ENCODE measurements around the gene TM4SF4.

TM4SF4 gene

DNA sequence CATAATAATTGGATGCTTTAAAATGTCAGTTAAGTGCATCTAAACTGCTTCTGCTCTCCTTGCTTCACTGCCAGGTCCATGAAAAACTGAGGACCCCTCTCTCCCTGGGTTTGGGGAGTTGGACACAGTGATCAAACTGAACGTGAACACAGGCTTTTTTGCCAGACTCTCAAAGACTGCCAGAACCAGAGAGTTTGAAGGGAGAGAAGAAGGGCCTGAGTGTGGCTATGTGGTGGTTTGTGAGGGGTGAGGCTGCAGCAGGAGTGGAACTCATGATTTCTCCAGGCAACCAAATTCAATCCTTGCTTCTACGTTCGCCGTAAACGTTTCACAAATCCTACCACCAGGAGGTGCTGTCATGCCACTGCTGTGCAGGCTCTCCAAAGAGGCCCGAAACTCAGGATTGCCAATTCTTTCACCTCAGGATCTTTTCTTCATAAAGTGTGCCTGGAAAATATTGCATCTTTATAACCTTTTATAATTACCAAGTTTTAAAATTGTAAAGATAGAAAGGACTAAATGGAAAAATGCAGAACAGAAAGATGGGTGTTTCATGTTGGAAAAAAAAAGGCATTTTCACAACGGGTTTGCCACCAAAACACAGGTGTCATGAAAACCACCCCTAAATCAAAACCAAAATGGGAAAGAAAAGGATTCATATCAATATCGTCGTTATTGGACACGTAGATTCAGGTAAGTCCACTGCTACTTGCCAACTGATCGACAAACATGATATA lies 19.7 kb downstream of the TM4SF4 start:
- TF ChIP-seq CTCF (IDR thresholded peaks at IDR 0.05; ENCODE audit: insufficient read depth, low read length, poor library complexity, severe bottlenecking) (peak; percentile 72), EZH2phosphoT487 (conservative IDR thresholded peaks at IDR 0.05; ENCODE audit: low read length) (no peak)
- Histone ChIP-seq H2AFZ (ENCODE audit: low read depth, low read length, severe bottlenecking) (no peak overlapping the region), H4K20me1 (ENCODE audit: low read depth, low read length) (no peaks in the 10 kb centered on the region)

DNA sequence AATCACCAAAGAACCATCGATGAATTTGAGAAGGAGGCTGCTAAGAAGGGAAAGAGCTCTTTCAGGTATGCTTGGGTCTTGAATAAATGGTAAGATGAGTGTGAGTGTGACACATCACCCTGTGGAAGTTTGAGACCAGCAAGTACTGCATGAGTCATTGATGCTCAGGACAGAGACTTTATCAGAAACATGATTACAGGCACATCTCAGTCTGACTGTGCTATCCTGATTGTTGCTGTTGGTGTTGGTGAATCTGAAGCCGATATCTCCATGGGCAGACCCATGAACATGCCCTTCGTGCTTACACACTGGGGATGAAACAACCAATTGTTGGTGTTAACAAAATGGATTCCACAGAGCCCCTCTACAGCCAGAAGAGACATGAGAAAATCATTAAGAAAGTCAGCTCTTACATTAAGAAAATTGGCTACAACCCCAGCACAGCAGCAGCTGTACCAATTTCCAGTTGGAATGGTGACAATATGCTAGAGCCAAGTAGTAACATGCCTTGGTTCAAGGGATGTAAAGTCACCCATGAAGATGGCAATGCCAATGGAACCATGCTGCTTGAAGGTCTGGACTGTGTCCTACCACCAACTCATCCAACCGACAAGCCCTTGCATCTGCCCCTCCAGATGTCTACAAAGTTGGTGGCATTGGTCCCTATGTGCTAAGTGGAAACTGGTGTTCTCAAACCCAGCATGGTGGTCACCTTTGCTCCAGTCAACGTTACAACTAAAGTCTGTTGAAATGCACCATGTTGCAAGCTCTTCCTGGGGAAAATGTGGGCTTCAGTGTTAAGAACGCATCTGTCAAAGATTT lies 20.5 kb downstream of the TM4SF4 start:
- no peak overlapping the region for H3K9ac ChIP-seq (ENCODE audit: low read length)
- H3K79me2 ChIP-seq (ENCODE audit: insufficient read depth, low read length) = no peaks in the 10 kb centered on the region
- no peak overlapping the region for H3K27ac ChIP-seq (ENCODE audit: low read depth, low read length)
- TF ChIP-seq EZH2phosphoT487 (conservative IDR thresholded peaks at IDR 0.05; ENCODE audit: low read length) (no peak), CTCF (IDR thresholded peaks at IDR 0.05; ENCODE audit: insufficient read depth, low read length, poor library complexity, severe bottlenecking) (no peak)
- H4K20me1 ChIP-seq (ENCODE audit: low read depth, low read length) = no peaks in the 10 kb centered on the region
- H3K4me3 ChIP-seq (ENCODE audit: insufficient read depth, low read length, poor library complexity, severe bottlenecking) = no peak overlapping the region
- H3K27me3 ChIP-seq (ENCODE audit: low read length) = no peaks in the 10 kb centered on the region
- no peak overlapping the region for H2AFZ ChIP-seq (ENCODE audit: low read depth, low read length, severe bottlenecking)
- H3K9me3 ChIP-seq (ENCODE audit: insufficient read depth, low read length) = no peaks in the 10 kb centered on the region
- H3K36me3 ChIP-seq (ENCODE audit: low read length) = no peaks in the 10 kb centered on the region
- H3K9me2 ChIP-seq (replicated peaks; ENCODE audit: insufficient read depth, low read length) = no peaks in the 10 kb centered on the region
- no peak overlapping the region for H3K4me2 ChIP-seq (ENCODE audit: low read depth, low read length, poor library complexity, severe bottlenecking)
- no peaks in the 10 kb centered on the region for H3F3A ChIP-seq (ENCODE audit: insufficient read depth)

More for the DNA sequence above, 19.7 kb downstream of the TM4SF4 start:
- no peak overlapping the region for H3K4me2 ChIP-seq (ENCODE audit: low read depth, low read length, poor library complexity, severe bottlenecking)
- H3K9me2 ChIP-seq (replicated peaks; ENCODE audit: insufficient read depth, low read length) = no peaks in the 10 kb centered on the region
- H3K9ac ChIP-seq (ENCODE audit: low read length) = no peak overlapping the region
- no peaks in the 10 kb centered on the region for H3K79me2 ChIP-seq (ENCODE audit: insufficient read depth, low read length)
- H3K36me3 ChIP-seq (ENCODE audit: low read length) = no peaks in the 10 kb centered on the region
- no peaks in the 10 kb centered on the region for H3F3A ChIP-seq (ENCODE audit: insufficient read depth)
- no peaks in the 10 kb centered on the region for H3K9me3 ChIP-seq (ENCODE audit: insufficient read depth, low read length)
- H3K27me3 ChIP-seq (ENCODE audit: low read length) = no peaks in the 10 kb centered on the region
- no peak overlapping the region for H3K4me3 ChIP-seq (ENCODE audit: insufficient read depth, low read length, poor library complexity, severe bottlenecking)
- H3K27ac ChIP-seq (ENCODE audit: low read depth, low read length) = no peak overlapping the region

- no peaks in the 10 kb centered on the region for H3F3A ChIP-seq (ENCODE audit: insufficient read depth)
- H3K36me3 ChIP-seq (ENCODE audit: low read length) = no peaks in the 10 kb centered on the region
- no peaks in the 10 kb centered on the region for H3K9me3 ChIP-seq (ENCODE audit: insufficient read depth, low read length)
- no peak overlapping the region for H3K4me2 ChIP-seq (ENCODE audit: low read depth, low read length, poor library complexity, severe bottlenecking)
- no peak for TF ChIP-seq CTCF (IDR thresholded peaks at IDR 0.05; ENCODE audit: insufficient read depth, low read length, poor library complexity, severe bottlenecking)
- no peak for TF ChIP-seq EZH2phosphoT487 (conservative IDR thresholded peaks at IDR 0.05; ENCODE audit: low read length)
- H3K79me2 ChIP-seq (ENCODE audit: insufficient read depth, low read length) = no peaks in the 10 kb centered on the region
- H3K27ac ChIP-seq (ENCODE audit: low read depth, low read length) = no peak overlapping the region
- H3K4me3 ChIP-seq (ENCODE audit: insufficient read depth, low read length, poor library complexity, severe bottlenecking) = no peak overlapping the region
- no peak overlapping the region for H2AFZ ChIP-seq (ENCODE audit: low read depth, low read length, severe bottlenecking)
- H3K9me2 ChIP-seq (replicated peaks; ENCODE audit: insufficient read depth, low read length) = no peaks in the 10 kb centered on the region
- H4K20me1 ChIP-seq (ENCODE audit: low read depth, low read length) = no peaks in the 10 kb centered on the region
- H3K9ac ChIP-seq (ENCODE audit: low read length) = no peak overlapping the region
- H3K27me3 ChIP-seq (ENCODE audit: low read length) = no peaks in the 10 kb centered on the region
These were observed 21.2 kb downstream of the TM4SF4 start for GRCh38 chr3:149495581-149496125.

Measured in SU-DHL-6 (cell line).